Ovary (tissue), 9 donors: ENCODE results near the gene TXNDC2. TPM values are rescaled to one million over a fixed set of nuclear protein-coding genes. Genes with fewer than 3 reads are reported as not detected.
A peak's percentile ranks its signal among the peaks of the same experiment; 100 is the strongest.

Experiments used
- DNase-seq, 5 donors: peaks; one replicate each; pipeline ENCODE4 v3.0.0-alpha.2; 2019 to 2020
- H3K27ac ChIP-seq, 2 donors: fragments of 200-600 bp; one replicate each; pipeline versions ENCODE4 v1.5.1 to v1.8.0; 2019 to 2022
- H3K27me3 ChIP-seq: fragments of 200-600 bp; one replicate; pipeline ENCODE4 v1.8.0; 2022
- H3K36me3 ChIP-seq: fragments of 200-600 bp; sonication (generic); one replicate; pipeline ENCODE4 v1.5.1; 2019
- H3K4me1 ChIP-seq: one replicate; pipeline ENCODE4 v1.8.1; 2013; ENCODE audit warnings: mild to moderate bottlenecking, moderate library complexity; ENCODE audit not compliant: insufficient read depth
- H3K4me3 ChIP-seq: fragments of 200-600 bp; sonication (generic); one replicate; pipeline ENCODE4 v1.5.1; 2017
- H3K9me3 ChIP-seq, 2 donors: fragments of 200-600 bp in 1 of 2; sonication (generic) in 1 of 2; one replicate each; pipeline versions ENCODE4 v1.5.1 to v1.8.1; 2013 to 2019; ENCODE audit warnings: mild to moderate bottlenecking in 1 of 2, moderate library complexity in 1 of 2
- EP300 ChIP-seq: sonication (generic); formaldehyde crosslinking; IDR thresholded peaks from one replicate; pipeline ENCODE4 v1.6.1; 2017; ENCODE audit warnings: antibody characterized with exemption
- POLR2A ChIP-seq: fragments of 450-650 bp; IDR thresholded peaks from one replicate; pipeline ENCODE4 v1.6.1; 2017; ENCODE audit warnings: antibody characterized with exemption, mild to moderate bottlenecking, moderate library complexity
- WGBS, 3 donors: extraction: QIAGEN DNeasy Blood & Tissue Kit in 1 of 3; methylation state at CpG; one replicate each; pipeline versions ENCODE4 v1.1.5 to v1.1.7; 2013 to 2017; 5-methylcytosine and 5-hydroxymethylcytosine counted together
- intact Hi-C, 4 donors: fragments of 100-400 bp; cut with DNase I; formaldehyde crosslinking; loops; one replicate each; pipeline versions ENCODE4 v1.11.0 to v1.15.1; 2022 to 2023
- polyA plus RNA-seq, 2 donors: library from polyadenylated mRNA; stranded (reverse); fragments of 200-250 nt in 1 of 2; fragments of 350-450 nt in 1 of 2; fragmentation: Illumina TruSeq in 1 of 2; extraction: RNeasy Lipid Tissue Mini Kit (QIAGEN cat#74804) in 1 of 2; gene quantifications; one replicate each; pipeline ENCODE4 v1.2.3, GENCODE V29; 2013 to 2014
- total RNA-seq, 7 donors: library from RNA; depleted of rRNA in 2 of 7; stranded (reverse); fragments of >200 nt in 2 of 7; fragmentation: NEBNext Ultra II Directional in 3 of 7; extraction: Animal tissue kit (Norgen Biotek cat#: 25700) in 3 of 7; gene quantifications; one replicate each; pipeline versions ENCODE4 v1.1.0 to v1.2.4, GENCODE V29; 2016 to 2023
- TF ChIP-seq, protein P1 (sequence below), 3 donors: fragments of 450-650 bp in 2 of 3; fragments of 200-600 bp in 1 of 3; IDR thresholded peaks; one replicate each; pipeline versions ENCODE4 v1.5.1 to v1.8.0; 2016 to 2022; ENCODE audit warnings: antibody characterized with exemption in 3 of 3, mild to moderate bottlenecking in 1 of 3
- donor health status: DM: no; HTN: no; CAD: no; lungs with moderate emphysema.
- donor health status: DM: no; HTN: no; CAD: no.
- donor health status: Bipolar disorder and iron deficiency.
- donor health status: DM: yes; HTN: yes; CAD: no.
- donor health status: DM: no; HTN: no; CAD: no.
- donor health status: DM: yes; HTN: yes; CAD: no.

TXNDC2 gene
- total and polyA plus RNA-seq, 9 donors = 0.10 to 0.91 (median 0.36) TPM; not detected in 1

DNA sequence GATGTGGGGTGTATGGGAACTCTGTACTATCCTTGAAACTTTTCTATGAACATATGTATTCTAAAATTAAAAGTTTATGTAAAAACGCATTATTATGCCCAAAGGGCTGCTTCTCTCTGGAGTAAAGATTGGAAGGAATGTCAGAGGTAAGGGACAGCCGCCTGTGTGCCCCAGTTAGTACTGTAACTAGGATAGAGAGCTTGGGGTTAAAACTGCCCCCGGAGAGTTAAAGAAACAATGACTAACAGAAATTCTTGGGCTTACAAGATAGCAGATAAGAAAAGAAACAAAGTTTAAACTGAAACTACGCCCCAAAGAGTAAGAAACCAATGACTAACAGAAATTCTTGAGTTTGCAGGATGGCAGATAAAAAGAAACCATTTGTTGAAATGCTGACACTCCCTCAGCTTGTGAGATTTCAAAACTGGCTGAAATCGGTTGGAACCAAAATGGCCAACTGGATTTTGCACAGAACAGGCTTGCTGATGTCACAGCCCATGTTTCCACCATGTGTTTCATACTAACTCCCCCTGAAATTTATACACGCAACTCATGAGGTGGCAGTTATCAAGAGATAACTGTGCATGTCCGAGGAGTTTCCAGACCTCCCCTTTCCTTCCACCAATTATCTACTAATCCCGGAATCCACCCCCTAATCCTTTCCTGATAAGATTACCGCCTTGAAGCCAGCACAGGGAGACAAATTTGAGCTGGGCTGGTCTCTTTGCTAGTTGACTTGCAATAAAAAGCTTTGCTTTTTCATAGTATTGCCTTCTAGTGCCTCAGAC is 8.7 kb upstream of the TXNDC2 start:
- Histone ChIP-seq H3K4me3 (peak overlapping the region; percentile 18), H3K27me3 (no peaks in the 10 kb centered on the region), H3K27ac (peak overlapping the region in 1 of 2 donors; percentile 91), H3K9me3 (no peaks in the 10 kb centered on the region), H3K4me1 (peaks cover 3% of the 10 kb centered on the region), H3K36me3 (no peaks in the 10 kb centered on the region)
- intact Hi-C loops = no loop called here
- WGBS, 3 donors = 2 to 6% (median 4%) methylated on average over 9 of the region's 9 CpGs
- peak in 4 of 5 donors; percentile 54 to 84 (median 72) for DNase-seq
- peak; percentile 70 for TF ChIP-seq EP300
- TF ChIP-seq, protein P1, sequence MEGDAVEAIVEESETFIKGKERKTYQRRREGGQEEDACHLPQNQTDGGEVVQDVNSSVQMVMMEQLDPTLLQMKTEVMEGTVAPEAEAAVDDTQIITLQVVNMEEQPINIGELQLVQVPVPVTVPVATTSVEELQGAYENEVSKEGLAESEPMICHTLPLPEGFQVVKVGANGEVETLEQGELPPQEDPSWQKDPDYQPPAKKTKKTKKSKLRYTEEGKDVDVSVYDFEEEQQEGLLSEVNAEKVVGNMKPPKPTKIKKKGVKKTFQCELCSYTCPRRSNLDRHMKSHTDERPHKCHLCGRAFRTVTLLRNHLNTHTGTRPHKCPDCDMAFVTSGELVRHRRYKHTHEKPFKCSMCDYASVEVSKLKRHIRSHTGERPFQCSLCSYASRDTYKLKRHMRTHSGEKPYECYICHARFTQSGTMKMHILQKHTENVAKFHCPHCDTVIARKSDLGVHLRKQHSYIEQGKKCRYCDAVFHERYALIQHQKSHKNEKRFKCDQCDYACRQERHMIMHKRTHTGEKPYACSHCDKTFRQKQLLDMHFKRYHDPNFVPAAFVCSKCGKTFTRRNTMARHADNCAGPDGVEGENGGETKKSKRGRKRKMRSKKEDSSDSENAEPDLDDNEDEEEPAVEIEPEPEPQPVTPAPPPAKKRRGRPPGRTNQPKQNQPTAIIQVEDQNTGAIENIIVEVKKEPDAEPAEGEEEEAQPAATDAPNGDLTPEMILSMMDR (IDR thresholded peaks at IDR 0.05) = no peak

GRCh38 chr18:9877655-9878014 is 8.1 kb upstream of the TXNDC2 start:
- peak overlapping the region; percentile 18 for H3K4me3 ChIP-seq
- no peak for DNase-seq
- H3K27me3 ChIP-seq = no peaks in the 10 kb centered on the region

GRCh38 chr18:9878095-9878494 is 7.7 kb upstream of the TXNDC2 start:
- DNase-seq = no peak
- Histone ChIP-seq H3K36me3 (no peaks in the 10 kb centered on the region), H3K27ac (peak overlapping the region in 1 of 2 donors; percentile 91), H3K4me1 (peaks cover 3% of the 10 kb centered on the region), H3K27me3 (no peaks in the 10 kb centered on the region), H3K4me3 (no peak overlapping the region), H3K9me3 (no peaks in the 10 kb centered on the region)
- TF ChIP-seq, protein P1 (IDR thresholded peaks at IDR 0.05) = no peak
- no peak for TF ChIP-seq POLR2A
- TF ChIP-seq EP300 = no peak
- intact Hi-C loops = no loop called here
- 97 to 98% (median 97%) methylated on average over 1 of the region's 1 CpG for WGBS, 3 donors

More at GRCh38 chr18:9877655-9878014, 8.1 kb upstream of the TXNDC2 start:
- Histone ChIP-seq H3K27ac (peak overlapping the region in 1 of 2 donors; percentile 91), H3K36me3 (no peaks in the 10 kb centered on the region), H3K4me1 (peaks cover 3% of the 10 kb centered on the region), H3K9me3 (no peaks in the 10 kb centered on the region)
- no peak for TF ChIP-seq EP300
- TF ChIP-seq, protein P1 (IDR thresholded peaks at IDR 0.05) = no peak
- TF ChIP-seq POLR2A = no peak
- intact Hi-C loops = no loop called here

- DNase-seq = no peak
- TF ChIP-seq, protein P1 (IDR thresholded peaks at IDR 0.05) = no peak
- TF ChIP-seq EP300 (no peak), POLR2A (no peak)
- intact Hi-C loops = no loop called here
Measured at GRCh38 chr18:9878783-9879242, 7.0 kb upstream of the TXNDC2 start.

More at GRCh38 chr18:9878783-9879242, 7.0 kb upstream of the TXNDC2 start:
- no peak overlapping the region for H3K4me3 ChIP-seq
- no peaks in the 10 kb centered on the region for H3K9me3 ChIP-seq
- H3K27ac ChIP-seq = no peak overlapping the region
- H3K36me3 ChIP-seq = no peaks in the 10 kb centered on the region
- H3K27me3 ChIP-seq = no peaks in the 10 kb centered on the region
- 97 to 98% (median 97%) methylated on average over 6 of the region's 6 CpGs for WGBS, 3 donors
- peaks cover 3% of the 10 kb centered on the region for H3K4me1 ChIP-seq
